ENCODE measurements around the gene KRT72.

The KRT72 gene

DNA sequence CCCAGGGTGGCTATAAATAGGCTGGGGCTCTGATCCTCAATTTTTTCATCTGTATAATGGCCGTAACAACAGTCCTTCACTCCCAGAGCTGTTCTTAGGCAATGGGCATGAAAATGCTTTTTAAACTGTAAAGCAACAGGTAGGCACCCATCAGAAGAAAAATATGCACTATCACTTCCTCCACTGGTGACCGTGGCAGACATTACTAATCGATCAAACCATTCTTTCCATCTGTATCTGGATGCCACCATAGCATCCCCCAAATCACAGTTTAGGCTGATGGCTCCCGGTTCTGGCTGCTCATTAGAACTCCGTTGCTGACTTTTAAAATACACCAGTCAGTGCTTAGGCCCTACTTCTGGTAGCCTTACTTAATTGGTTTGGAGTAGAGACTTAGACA, 59.6 kb downstream of the KRT72 start:
- DNase-seq, result no peak

DNA sequence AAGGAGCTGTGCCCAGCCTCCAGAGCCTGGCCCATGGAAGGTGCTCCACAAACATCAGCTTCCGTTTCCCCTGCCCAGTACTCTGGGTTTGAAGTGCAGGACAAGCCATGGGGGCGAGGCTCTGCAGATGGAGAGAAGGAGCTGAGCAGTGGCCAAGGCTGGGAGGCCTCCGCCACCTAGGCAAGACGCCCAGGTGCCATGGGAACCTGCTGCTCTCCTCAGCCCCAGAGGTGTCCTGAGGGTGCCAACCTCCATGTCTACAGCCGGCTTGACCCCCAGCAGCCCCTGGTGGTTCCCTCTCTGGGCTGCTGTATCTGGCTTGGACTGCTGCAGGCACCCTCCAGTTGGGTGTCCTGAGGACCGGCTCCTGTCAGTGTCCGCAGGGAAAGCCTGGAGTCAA, 60.7 kb downstream of the KRT72 start:
- no peak for DNase-seq

DNA sequence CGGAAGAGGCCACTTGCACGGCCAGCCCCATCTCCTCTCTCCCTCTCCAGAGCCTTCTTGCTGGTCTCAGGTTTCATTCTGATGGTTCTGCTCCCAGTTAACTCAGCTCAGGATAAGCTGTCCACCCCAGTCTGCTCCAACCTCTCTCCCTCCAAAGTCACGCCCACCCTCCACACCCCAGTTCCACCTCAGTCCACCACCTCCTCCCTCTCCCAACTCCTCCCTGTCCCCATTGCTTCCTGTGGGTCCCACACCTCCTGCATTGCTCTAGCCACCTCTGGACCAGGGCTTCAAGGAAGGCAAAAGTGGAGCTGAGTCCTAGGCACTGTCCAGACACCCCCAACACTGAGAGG, 61.5 kb downstream of the KRT72 start:
- DNase-seq, result no peak

DNA sequence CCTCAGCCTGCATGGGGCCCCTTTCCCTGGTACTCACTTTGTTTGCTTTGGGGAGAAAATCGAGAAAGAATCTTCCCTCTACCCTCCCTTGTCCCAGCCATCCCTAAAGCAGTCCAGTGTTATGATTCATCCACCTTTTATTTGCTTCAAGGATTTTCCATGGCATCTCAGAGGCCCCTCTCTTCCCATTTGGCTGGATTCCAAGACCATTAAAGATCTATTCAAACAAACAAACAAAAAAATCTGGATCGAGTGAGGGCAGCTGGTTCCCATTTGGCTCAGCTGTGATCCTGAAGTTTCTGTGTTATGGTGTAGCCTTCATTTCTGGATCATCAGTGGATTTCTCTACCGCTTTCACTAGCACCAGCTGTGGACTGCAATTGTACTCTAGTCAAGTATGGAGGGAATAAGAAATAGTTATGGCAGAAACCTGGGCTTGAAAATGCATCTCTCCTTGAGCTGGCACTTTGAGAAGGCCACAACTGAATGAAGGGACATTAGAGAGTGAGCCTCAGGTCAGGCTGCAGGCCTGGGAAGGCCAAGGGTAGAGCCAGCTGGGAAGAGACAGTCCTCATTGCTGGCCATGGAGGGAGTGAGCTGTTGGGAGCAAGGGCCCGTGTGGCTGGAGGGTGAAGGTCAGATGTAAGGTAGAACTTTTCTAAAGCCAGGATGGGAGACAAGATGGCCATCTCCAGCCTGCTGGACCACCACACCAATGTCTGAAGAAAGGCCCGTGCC, 62.0 kb downstream of the KRT72 start:
- no peak for DNase-seq

- DNase-seq, result no peak
These were observed 64.2 kb downstream of the KRT72 start for GRCh38 chr12:52537101-52537500.
